CD4-positive, CD25-positive, alpha-beta regulatory T cell (primary cell): Measurements from ENCODE around the gene S100A9. TPM values are rescaled to one million over a fixed set of nuclear protein-coding genes. Genes with fewer than 3 reads are reported as not detected.

Experiments
- ATAC-seq, 2 donors: fragments of 150-1000 bp; cut with Tn5 transposase; one replicate each; pipeline ENCODE4 v1.10.0; 2021; ENCODE audit warnings: low read depth in 2 of 2, moderate number of reproducible peaks in 2 of 2, moderate library complexity in 1 of 2
- DNase-seq, 3 donors: peaks; one replicate each; pipeline versions ENCODE4 v3.0.0 to v3.0.0-alpha.2; 2012 to 2022; ENCODE audit warnings: mixed read lengths in 1 of 3
- H3K27ac ChIP-seq: one replicate; pipeline ENCODE4 v1.7.0; 2013; ENCODE audit warnings: mild to moderate bottlenecking, low read length; ENCODE audit not compliant: insufficient read depth, poor library complexity, severe bottlenecking
- H3K27me3 ChIP-seq: one replicate; pipeline ENCODE4 v1.7.0; 2013; ENCODE audit warnings: low read length; ENCODE audit not compliant: control insufficient read depth, insufficient read depth
- H3K36me3 ChIP-seq: one replicate; pipeline ENCODE4 v1.7.0; 2013; ENCODE audit warnings: mild to moderate bottlenecking, low read length, moderate library complexity; ENCODE audit not compliant: control insufficient read depth, insufficient read depth
- H3K4me1 ChIP-seq: 2 replicates; pipeline ENCODE4 v1.7.0; 2013; ENCODE audit warnings: mild to moderate bottlenecking, low read length; ENCODE audit not compliant: insufficient read depth, control insufficient read depth, poor library complexity, severe bottlenecking
- H3K4me3 ChIP-seq: one replicate; pipeline ENCODE4 v1.7.0; 2013; ENCODE audit warnings: low read depth, mild to moderate bottlenecking, low read length, moderate library complexity
- H3K9me3 ChIP-seq, 2 experiments: 1 replicate in 1 of 2; 2 replicates in 1 of 2; pipeline ENCODE4 v1.7.0; 2013; ENCODE audit warnings: low read length in 2 of 2, mild to moderate bottlenecking in 1 of 2, moderate library complexity in 1 of 2; ENCODE audit not compliant: control insufficient read depth in 2 of 2
- H3K27ac Mint-ChIP-seq, 3 donors: one replicate each; pipeline ENCODE4 v1.8.0; 2020 to 2022; ENCODE audit warnings: mild to moderate bottlenecking in 3 of 3, mixed read lengths in 3 of 3, moderate library complexity in 2 of 3
- H3K27me3 Mint-ChIP-seq: one replicate; pipeline ENCODE4 v1.8.0; 2022; ENCODE audit warnings: mild to moderate bottlenecking, mixed read lengths
- H3K36me3 Mint-ChIP-seq: one replicate; pipeline ENCODE4 v1.8.0; 2020; ENCODE audit warnings: mixed read lengths
- H3K4me1 Mint-ChIP-seq, 4 donors: one replicate each; pipeline ENCODE4 v1.8.0; 2020 to 2022; ENCODE audit warnings: mixed read lengths in 4 of 4, mild to moderate bottlenecking in 1 of 4
- H3K4me3 Mint-ChIP-seq, 4 donors: one replicate each; pipeline ENCODE4 v1.8.0; 2020 to 2022; ENCODE audit warnings: mild to moderate bottlenecking in 4 of 4, mixed read lengths in 4 of 4, moderate library complexity in 3 of 4
- H3K9me3 Mint-ChIP-seq, 7 donors: one replicate each; pipeline ENCODE4 v1.8.0; 2020 to 2022; ENCODE audit warnings: mixed read lengths in 7 of 7, mild to moderate bottlenecking in 3 of 7, moderate library complexity in 2 of 7
- polyA plus RNA-seq, 4 donors: library from polyadenylated mRNA; unstranded; fragments of 300-500 nt; fragmentation: Illumina TruSeq; gene quantifications; one replicate each; pipeline ENCODE4 v1.2.3, GENCODE V29; 2021
- total RNA-seq: library from RNA; stranded (reverse); gene quantifications from one replicate; pipeline ENCODE4 v1.2.3, GENCODE V29; 2022

S100A9 gene
- total and polyA plus RNA-seq, 5 donors from 2014 or later, result 0.96 to 37.6 (median 8.6) TPM; not detected in 1

DNA sequence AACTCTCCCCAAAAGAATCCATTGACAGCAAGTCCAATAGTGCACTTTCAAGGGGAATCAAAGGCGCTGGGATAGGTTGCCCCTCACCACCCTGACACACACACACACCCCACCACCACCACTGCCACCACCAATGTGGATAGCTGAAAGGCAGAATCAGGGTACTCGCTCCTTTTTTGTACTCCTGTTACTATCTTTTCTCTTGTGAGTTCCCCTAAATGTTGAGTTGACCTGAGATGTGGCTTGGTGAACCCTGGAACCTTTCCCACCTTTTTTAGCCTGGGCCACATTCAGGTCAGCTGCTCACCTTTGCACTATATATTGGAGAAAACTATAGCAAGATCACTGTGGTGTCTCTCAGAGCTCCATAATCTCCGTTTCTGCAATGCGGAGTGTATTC is 29.3 kb downstream of the S100A9 start:
- Histone ChIP-seq H3K27ac (no peak overlapping the region), H3K27me3 (peaks cover 5% of the 10 kb centered on the region), H3K9me3 (no peaks in the 10 kb centered on the region), H3K4me1 (no peaks in the 10 kb centered on the region), H3K4me3 (no peak overlapping the region), H3K36me3 (no peaks in the 10 kb centered on the region)
- peaks cover 0 to 4% (median 1%) of the 10 kb centered on the region in 7 donors for H3K9me3 Mint-ChIP-seq
- ATAC-seq, result no peak
- no peak for DNase-seq
- peaks cover 45% of the 10 kb centered on the region for H3K27me3 Mint-ChIP-seq
- H3K4me1 Mint-ChIP-seq, result peaks cover 0 to 1% (median 0%) of the 10 kb centered on the region in 4 donors
- no peaks in the 10 kb centered on the region for H3K36me3 Mint-ChIP-seq
- H3K4me3 Mint-ChIP-seq, result no peak overlapping the region
- no peak overlapping the region for H3K27ac Mint-ChIP-seq

DNA sequence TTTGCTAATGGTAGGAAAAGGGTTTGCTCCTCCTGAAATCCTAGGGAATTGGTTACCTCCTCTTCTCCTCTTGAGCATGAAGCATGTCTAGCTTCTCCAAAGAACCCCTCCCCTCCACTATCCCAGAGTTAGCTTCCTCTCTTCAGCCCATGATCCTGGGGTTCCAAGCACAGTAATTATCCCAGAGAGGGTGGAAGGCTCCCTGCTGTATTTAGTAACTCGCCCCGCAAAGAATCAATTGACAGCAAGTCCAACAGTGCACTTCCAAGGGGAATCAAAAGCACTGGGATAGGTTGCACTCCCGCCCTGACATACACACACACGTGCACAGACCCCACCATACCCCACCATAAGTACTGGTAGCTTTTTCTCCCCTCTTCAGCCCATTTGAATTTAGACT is 30.1 kb downstream of the S100A9 start:
- Mint-ChIP-seq H3K27ac (no peak overlapping the region), H3K4me1 (peaks cover 0 to 1% (median 0%) of the 10 kb centered on the region in 4 donors), H3K9me3 (peaks cover 0 to 3% (median 0%) of the 10 kb centered on the region in 7 donors), H3K27me3 (peaks cover 43% of the 10 kb centered on the region), H3K36me3 (no peaks in the 10 kb centered on the region), H3K4me3 (no peak overlapping the region)
- ATAC-seq (no peak), DNase-seq (no peak)
- Histone ChIP-seq H3K36me3 (no peaks in the 10 kb centered on the region), H3K9me3 (no peaks in the 10 kb centered on the region), H3K4me3 (no peak overlapping the region), H3K27ac (no peak overlapping the region), H3K4me1 (no peaks in the 10 kb centered on the region), H3K27me3 (peaks cover 5% of the 10 kb centered on the region)

DNA sequence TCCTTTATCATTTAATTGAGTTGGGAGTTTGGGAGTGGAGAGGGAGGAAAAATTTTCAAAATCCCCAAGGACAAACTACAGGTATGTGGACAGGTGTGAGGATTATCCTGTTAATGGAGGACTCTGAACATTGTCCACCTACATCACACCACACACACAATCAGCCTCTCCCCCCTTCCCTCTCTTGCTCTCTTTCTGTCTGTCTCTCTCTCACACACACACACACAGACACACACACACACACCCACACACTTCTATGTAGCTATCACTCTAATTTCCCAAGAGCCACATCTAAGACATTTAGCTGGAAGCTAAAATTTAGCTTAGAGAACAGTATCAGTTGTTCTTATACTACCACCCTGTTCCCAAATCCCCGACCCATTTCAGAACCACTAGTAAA is 31.7 kb downstream of the S100A9 start:
- H3K27me3 Mint-ChIP-seq, result peaks cover 30% of the 10 kb centered on the region
- ATAC-seq, result no peak
- H3K36me3 ChIP-seq, result no peaks in the 10 kb centered on the region
- H3K27ac Mint-ChIP-seq, result no peak overlapping the region
- no peak overlapping the region for H3K4me3 ChIP-seq
- H3K9me3 ChIP-seq, result no peaks in the 10 kb centered on the region
- H3K4me1 Mint-ChIP-seq, result peaks cover 0 to 1% (median 0%) of the 10 kb centered on the region in 4 donors
- H3K4me1 ChIP-seq, result no peaks in the 10 kb centered on the region
- H3K27me3 ChIP-seq, result peaks cover 2% of the 10 kb centered on the region
- no peak overlapping the region for H3K27ac ChIP-seq
- H3K9me3 Mint-ChIP-seq, result peaks cover 0 to 2% (median 0%) of the 10 kb centered on the region in 7 donors
- H3K4me3 Mint-ChIP-seq, result no peak overlapping the region
- H3K36me3 Mint-ChIP-seq, result no peaks in the 10 kb centered on the region
- DNase-seq, result no peak

DNA sequence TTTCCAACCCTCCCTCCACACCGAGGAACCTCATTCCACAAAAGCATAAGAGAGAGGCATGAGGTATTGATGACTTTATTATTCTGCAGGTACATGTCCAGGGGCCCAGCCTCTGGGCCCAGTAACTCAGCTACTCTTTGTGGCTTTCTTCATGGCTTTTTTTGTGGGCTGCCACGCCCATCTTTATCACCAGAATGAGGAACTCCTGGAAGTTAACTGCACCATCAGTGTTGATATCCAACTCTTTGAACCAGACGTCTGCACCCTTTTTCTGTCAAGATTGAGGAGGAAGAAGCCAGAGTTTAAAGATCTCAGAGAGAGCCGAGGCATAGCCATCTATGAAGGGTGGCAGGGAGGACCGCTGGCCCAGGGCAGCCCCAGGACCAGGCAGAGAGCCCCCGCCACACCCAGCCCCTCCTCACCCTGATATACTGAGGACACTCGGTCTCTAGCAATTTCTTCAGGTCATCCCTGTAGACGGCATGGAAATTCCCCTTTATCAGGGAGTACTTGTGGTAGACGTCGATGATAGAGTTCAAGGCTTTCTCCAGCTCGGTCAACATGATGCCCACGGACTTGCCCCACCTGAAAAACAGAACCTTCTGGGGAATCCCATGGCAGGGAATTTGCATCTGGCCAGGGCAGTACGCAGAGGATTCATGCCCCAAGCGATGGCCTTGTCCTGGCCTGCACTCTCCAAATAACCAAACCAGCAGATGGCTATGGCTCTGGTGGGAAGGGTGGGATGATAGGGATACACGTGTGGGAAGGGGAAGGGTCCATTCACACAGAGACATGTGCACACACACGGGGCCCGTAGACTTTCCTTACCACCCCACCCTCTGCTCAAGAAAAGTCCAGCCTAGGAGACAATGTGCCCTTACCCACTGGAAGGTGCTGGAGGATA is 32.6 kb downstream of the S100A9 start:
- peaks cover 2% of the 10 kb centered on the region for H3K27me3 ChIP-seq
- no peak overlapping the region for H3K27ac ChIP-seq
- no peaks in the 10 kb centered on the region for H3K4me1 ChIP-seq
- no peaks in the 10 kb centered on the region for H3K36me3 ChIP-seq
- Mint-ChIP-seq H3K27me3 (peaks cover 22% of the 10 kb centered on the region), H3K4me3 (no peak overlapping the region), H3K9me3 (peaks cover 0 to 2% (median 0%) of the 10 kb centered on the region in 7 donors), H3K36me3 (no peaks in the 10 kb centered on the region), H3K27ac (no peak overlapping the region), H3K4me1 (peaks cover 0 to 1% (median 0%) of the 10 kb centered on the region in 4 donors)
- H3K4me3 ChIP-seq, result no peak overlapping the region
- ATAC-seq (no peak), DNase-seq (no peak)
- no peaks in the 10 kb centered on the region for H3K9me3 ChIP-seq

DNA sequence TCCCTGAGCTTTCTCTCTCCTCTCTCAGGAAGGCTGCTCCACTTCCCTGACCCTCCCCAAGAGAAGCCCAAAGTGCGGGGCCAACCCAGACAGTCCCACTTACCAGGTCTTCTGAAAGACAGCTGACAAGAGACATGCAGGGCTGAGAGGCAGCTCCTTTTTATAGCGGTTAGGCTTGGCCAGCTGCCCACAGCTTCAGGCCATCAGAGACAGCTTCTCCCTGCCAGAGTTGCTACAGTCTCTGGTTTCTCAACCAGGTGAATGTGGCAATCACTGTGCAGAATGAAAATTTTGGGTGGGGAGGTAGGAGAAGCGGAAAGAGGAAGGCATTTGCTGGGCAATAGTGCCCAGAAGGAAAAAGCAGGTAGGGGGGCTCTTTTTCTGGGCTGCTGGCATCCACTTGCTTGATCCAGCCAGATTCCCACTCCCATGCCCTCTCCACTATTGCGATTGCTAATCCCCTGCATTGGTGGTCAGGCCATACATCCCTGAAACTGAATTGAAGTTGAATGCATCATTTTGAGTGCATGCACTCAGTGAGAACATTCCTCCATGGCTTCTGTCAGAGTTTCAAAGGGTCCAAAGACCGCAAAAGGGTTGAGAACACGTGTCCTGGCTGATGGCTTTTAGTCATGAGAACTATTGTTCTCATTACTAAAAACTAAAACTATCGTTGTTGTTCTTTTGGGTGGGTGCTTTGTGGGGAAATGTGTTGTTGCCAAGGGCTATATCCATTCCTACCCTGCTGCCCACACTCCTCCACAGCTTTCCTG is 33.5 kb downstream of the S100A9 start, which contains the start of gene S100A8:
S100A8 (minus strand) TSS at position 136 of the 773 bp plus-strand sequence. CDS start 538 bp downstream, outside the sequence.
- ATAC-seq (no peak), DNase-seq (no peak)
- H3K9me3 Mint-ChIP-seq, result peaks cover 0 to 2% (median 0%) of the 10 kb centered on the region in 7 donors
- no peaks in the 10 kb centered on the region for H3K36me3 Mint-ChIP-seq
- Histone ChIP-seq H3K36me3 (no peaks in the 10 kb centered on the region), H3K9me3 (no peaks in the 10 kb centered on the region), H3K27me3 (no peaks in the 10 kb centered on the region), H3K4me1 (no peaks in the 10 kb centered on the region), H3K27ac (no peak within 1 kb of the TSS), H3K4me3 (no peak within 1 kb of the TSS)
- H3K27ac Mint-ChIP-seq, result no peak within 1 kb of the TSS
- peaks cover 25% of the 10 kb centered on the region for H3K27me3 Mint-ChIP-seq
- H3K4me3 Mint-ChIP-seq, result no peak within 1 kb of the TSS
- H3K4me1 Mint-ChIP-seq, result peaks cover 0 to 1% (median 0%) of the 10 kb centered on the region in 4 donors

DNA sequence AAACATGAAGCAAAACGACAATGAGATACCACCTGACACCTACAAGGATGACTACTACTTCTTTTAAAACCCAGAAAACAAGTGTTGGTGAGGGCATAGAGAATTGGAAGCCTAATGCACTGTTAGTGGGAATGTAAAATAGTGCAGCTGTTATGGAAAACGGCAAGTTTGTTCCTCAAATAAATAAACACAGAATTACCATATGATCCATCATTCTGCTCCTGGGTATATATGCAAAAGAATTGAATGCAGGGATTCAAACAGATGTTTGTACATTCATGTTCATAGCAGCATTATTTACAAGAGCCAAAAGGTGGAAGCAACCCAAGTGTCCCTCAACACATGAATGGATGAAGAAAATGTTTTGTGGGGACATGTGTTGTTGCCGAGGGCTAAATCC is 34.6 kb downstream of the S100A9 start:
- Histone ChIP-seq H3K27ac (no peak overlapping the region), H3K36me3 (no peaks in the 10 kb centered on the region), H3K27me3 (no peaks in the 10 kb centered on the region), H3K4me3 (no peak overlapping the region), H3K4me1 (no peaks in the 10 kb centered on the region), H3K9me3 (no peaks in the 10 kb centered on the region)
- ATAC-seq (no peak), DNase-seq (no peak)
- H3K9me3 Mint-ChIP-seq, result peaks cover 0 to 2% (median 0%) of the 10 kb centered on the region in 7 donors
- no peak overlapping the region for H3K4me3 Mint-ChIP-seq
- H3K27ac Mint-ChIP-seq, result no peak overlapping the region
- peaks cover 22% of the 10 kb centered on the region for H3K27me3 Mint-ChIP-seq
- H3K36me3 Mint-ChIP-seq, result no peaks in the 10 kb centered on the region
- peaks cover 0 to 1% (median 0%) of the 10 kb centered on the region in 4 donors for H3K4me1 Mint-ChIP-seq

DNA sequence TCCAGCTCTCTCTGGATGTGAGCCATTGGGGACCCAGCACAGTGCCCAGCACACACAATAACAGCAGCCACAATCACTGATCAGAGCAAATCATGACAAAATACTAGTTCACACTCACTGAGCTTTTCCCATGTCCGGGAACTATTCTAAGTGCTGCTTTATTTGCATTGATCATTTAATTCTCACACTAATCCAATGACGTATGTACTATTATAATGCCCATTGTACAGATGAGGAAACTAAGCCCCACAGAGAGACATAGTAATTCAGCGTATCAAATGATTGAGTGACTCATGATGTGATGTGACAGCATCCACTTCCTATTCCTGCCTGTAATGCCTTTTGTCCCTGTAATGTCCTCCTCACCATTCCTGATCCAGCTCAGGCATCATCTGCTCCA is 35.2 kb downstream of the S100A9 start:
- Histone ChIP-seq H3K27ac (no peak overlapping the region), H3K4me3 (no peak overlapping the region), H3K4me1 (no peaks in the 10 kb centered on the region), H3K9me3 (no peaks in the 10 kb centered on the region), H3K27me3 (no peaks in the 10 kb centered on the region), H3K36me3 (no peaks in the 10 kb centered on the region)
- Mint-ChIP-seq H3K4me3 (no peak overlapping the region), H3K4me1 (peaks cover 0 to 1% (median 0%) of the 10 kb centered on the region in 4 donors), H3K9me3 (peaks cover 0 to 2% (median 0%) of the 10 kb centered on the region in 7 donors), H3K36me3 (no peaks in the 10 kb centered on the region), H3K27me3 (peaks cover 17% of the 10 kb centered on the region), H3K27ac (no peak overlapping the region)
- ATAC-seq (no peak), DNase-seq (no peak)
